ENCODE measurements around the gene NCS1.

Gene NCS1

DNA sequence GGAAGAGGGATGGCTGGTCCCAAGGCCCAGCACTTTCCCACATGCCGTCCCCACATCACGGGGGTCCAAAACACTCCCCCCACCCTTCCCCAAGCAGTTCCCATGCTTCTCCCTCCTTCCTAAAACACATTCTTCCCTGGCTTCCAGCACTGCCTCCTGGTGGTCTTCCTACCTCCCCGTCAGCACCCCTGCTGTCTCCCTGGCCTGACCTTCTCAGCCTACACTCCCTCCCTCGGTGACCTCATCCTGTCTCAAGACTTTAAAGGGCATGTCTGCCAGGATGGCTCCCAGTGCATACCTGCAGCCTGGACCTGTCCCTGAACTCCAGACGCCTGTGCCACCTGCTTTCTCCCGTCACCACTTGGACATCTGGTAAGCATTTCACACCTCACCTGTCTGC, 4.3 kb upstream of the NCS1 start:
- TF ChIP-seq, protein P1, sequence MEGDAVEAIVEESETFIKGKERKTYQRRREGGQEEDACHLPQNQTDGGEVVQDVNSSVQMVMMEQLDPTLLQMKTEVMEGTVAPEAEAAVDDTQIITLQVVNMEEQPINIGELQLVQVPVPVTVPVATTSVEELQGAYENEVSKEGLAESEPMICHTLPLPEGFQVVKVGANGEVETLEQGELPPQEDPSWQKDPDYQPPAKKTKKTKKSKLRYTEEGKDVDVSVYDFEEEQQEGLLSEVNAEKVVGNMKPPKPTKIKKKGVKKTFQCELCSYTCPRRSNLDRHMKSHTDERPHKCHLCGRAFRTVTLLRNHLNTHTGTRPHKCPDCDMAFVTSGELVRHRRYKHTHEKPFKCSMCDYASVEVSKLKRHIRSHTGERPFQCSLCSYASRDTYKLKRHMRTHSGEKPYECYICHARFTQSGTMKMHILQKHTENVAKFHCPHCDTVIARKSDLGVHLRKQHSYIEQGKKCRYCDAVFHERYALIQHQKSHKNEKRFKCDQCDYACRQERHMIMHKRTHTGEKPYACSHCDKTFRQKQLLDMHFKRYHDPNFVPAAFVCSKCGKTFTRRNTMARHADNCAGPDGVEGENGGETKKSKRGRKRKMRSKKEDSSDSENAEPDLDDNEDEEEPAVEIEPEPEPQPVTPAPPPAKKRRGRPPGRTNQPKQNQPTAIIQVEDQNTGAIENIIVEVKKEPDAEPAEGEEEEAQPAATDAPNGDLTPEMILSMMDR (conservative IDR thresholded peaks at IDR 0.05; ENCODE audit: low read length): no peak
- TF ChIP-seq EZH2phosphoT487 (IDR thresholded peaks at IDR 0.05; ENCODE audit: borderline replicate concordance): no peak
- Histone ChIP-seq H3K9ac (ENCODE audit: low read depth, low read length, poor library complexity, severe bottlenecking) (no peak overlapping the region), H3K4me3 (ENCODE audit: low read length, poor library complexity, severe bottlenecking) (no peak overlapping the region), H3K79me2 (ENCODE audit: insufficient read depth, low read length) (no peaks in the 10 kb centered on the region), H3K4me1 (ENCODE audit: insufficient read depth, low read length, poor library complexity, severe bottlenecking) (no peaks in the 10 kb centered on the region), H3F3A (ENCODE audit: low read depth) (no peaks in the 10 kb centered on the region), H3K4me2 (ENCODE audit: low read depth, low read length, poor library complexity, severe bottlenecking) (no peak overlapping the region), H4K20me1 (ENCODE audit: insufficient read depth, low read length, poor library complexity, severe bottlenecking) (no peaks in the 10 kb centered on the region), H3K9me3 (ENCODE audit: insufficient read depth, low read depth, low read length) (no peaks in the 10 kb centered on the region), H3K36me3 (ENCODE audit: insufficient read depth, low read length) (no peaks in the 10 kb centered on the region), H3K27me3 (ENCODE audit: insufficient read depth, low read length, poor library complexity, severe bottlenecking) (no peaks in the 10 kb centered on the region), H2AFZ (ENCODE audit: low read length) (no peak overlapping the region), H3K9me2 (replicated peaks; ENCODE audit: low read depth, low read length) (no peaks in the 10 kb centered on the region)

GRCh38 chr9:130171226-130172148, 717 bp upstream of the NCS1 start:
- TF ChIP-seq, protein P1 (conservative IDR thresholded peaks at IDR 0.05; ENCODE audit: low read length): no peak
- TF ChIP-seq EZH2phosphoT487 (IDR thresholded peaks at IDR 0.05; ENCODE audit: borderline replicate concordance): no peak
- no peak overlapping the region for H3K4me3 ChIP-seq (ENCODE audit: low read length, poor library complexity, severe bottlenecking)
- H2AFZ ChIP-seq (ENCODE audit: low read length): no peak overlapping the region
- no peaks in the 10 kb centered on the region for H3K79me2 ChIP-seq (ENCODE audit: insufficient read depth, low read length)
- H3K9me3 ChIP-seq (ENCODE audit: insufficient read depth, low read depth, low read length): no peaks in the 10 kb centered on the region
- no peak overlapping the region for H3K4me2 ChIP-seq (ENCODE audit: low read depth, low read length, poor library complexity, severe bottlenecking)
- no peaks in the 10 kb centered on the region for H4K20me1 ChIP-seq (ENCODE audit: insufficient read depth, low read length, poor library complexity, severe bottlenecking)
- no peak overlapping the region for H3K9ac ChIP-seq (ENCODE audit: low read depth, low read length, poor library complexity, severe bottlenecking)
- H3K27me3 ChIP-seq (ENCODE audit: insufficient read depth, low read length, poor library complexity, severe bottlenecking): no peaks in the 10 kb centered on the region
- no peaks in the 10 kb centered on the region for H3K9me2 ChIP-seq (replicated peaks; ENCODE audit: low read depth, low read length)
- no peaks in the 10 kb centered on the region for H3K36me3 ChIP-seq (ENCODE audit: insufficient read depth, low read length)
- no peaks in the 10 kb centered on the region for H3F3A ChIP-seq (ENCODE audit: low read depth)
- no peaks in the 10 kb centered on the region for H3K4me1 ChIP-seq (ENCODE audit: insufficient read depth, low read length, poor library complexity, severe bottlenecking)

DNA sequence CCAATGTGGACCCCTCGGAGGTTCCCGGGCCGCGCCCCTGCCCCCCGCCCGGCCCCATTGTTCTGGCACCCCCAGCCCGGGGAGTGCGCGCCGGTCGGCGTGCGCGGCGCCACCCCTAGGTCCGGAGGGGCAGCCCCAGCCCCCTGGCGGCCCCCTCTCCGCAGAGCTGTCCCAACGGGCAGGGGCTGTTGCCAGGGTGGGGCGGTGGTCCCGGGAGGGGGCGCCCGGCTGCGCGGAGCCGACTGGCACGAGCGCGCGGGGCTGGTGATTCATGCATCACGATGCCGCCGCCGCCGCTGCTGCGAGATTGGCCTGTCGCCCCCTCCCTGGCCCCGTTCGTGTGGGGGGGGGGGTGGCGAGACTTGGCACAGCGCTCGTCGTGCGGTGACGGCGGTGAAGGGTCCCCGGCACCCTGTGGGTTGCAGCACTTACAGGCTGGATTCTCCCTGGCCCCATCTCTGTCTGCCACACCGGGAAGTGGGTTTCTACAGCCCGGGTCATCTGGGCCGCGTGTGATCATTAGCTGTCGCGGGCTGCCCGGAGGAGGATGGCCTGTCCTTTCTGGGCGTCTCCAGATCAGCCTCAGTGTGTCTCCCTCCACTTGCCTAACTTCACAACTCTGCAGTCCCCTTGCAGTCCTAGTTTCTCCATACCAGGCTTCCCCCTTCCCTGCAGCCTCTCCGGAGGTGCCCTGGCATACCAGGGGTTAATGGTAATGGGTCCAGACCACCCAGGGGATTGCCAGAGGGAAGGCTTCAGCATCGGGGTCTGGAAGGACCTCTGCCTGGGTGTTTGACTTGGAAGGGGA, 858 bp downstream of the NCS1 start:
- H3K36me3 ChIP-seq (ENCODE audit: insufficient read depth, low read length): no peaks in the 10 kb centered on the region
- no peak overlapping the region for H2AFZ ChIP-seq (ENCODE audit: low read length)
- H3K4me2 ChIP-seq (ENCODE audit: low read depth, low read length, poor library complexity, severe bottlenecking): no peak overlapping the region
- no peaks in the 10 kb centered on the region for H3K9me2 ChIP-seq (replicated peaks; ENCODE audit: low read depth, low read length)
- H3K4me3 ChIP-seq (ENCODE audit: low read length, poor library complexity, severe bottlenecking): no peak overlapping the region
- H3K79me2 ChIP-seq (ENCODE audit: insufficient read depth, low read length): no peaks in the 10 kb centered on the region
- H3F3A ChIP-seq (ENCODE audit: low read depth): no peaks in the 10 kb centered on the region
- H3K27me3 ChIP-seq (ENCODE audit: insufficient read depth, low read length, poor library complexity, severe bottlenecking): no peaks in the 10 kb centered on the region
- H3K4me1 ChIP-seq (ENCODE audit: insufficient read depth, low read length, poor library complexity, severe bottlenecking): no peaks in the 10 kb centered on the region
- no peaks in the 10 kb centered on the region for H3K9me3 ChIP-seq (ENCODE audit: insufficient read depth, low read depth, low read length)
- no peaks in the 10 kb centered on the region for H4K20me1 ChIP-seq (ENCODE audit: insufficient read depth, low read length, poor library complexity, severe bottlenecking)
- no peak for TF ChIP-seq EZH2phosphoT487 (IDR thresholded peaks at IDR 0.05; ENCODE audit: borderline replicate concordance)
- TF ChIP-seq, protein P1 (conservative IDR thresholded peaks at IDR 0.05; ENCODE audit: low read length): no peak
- H3K9ac ChIP-seq (ENCODE audit: low read depth, low read length, poor library complexity, severe bottlenecking): no peak overlapping the region

Data from Loucy (cell line).